ENCODE measurements around the gene RNF145. TPM values are rescaled to one million over a fixed set of nuclear protein-coding genes. Genes with fewer than 3 reads are reported as not detected.
"Not testable (repeated sequence)": the region's sequence is repeated elsewhere in the genome, so short reads cannot be mapped to it uniquely, and the experiment has no call there.

Gene RNF145
- total RNA-seq, 1 donor from 2014 or later = 93.1 TPM

DNA sequence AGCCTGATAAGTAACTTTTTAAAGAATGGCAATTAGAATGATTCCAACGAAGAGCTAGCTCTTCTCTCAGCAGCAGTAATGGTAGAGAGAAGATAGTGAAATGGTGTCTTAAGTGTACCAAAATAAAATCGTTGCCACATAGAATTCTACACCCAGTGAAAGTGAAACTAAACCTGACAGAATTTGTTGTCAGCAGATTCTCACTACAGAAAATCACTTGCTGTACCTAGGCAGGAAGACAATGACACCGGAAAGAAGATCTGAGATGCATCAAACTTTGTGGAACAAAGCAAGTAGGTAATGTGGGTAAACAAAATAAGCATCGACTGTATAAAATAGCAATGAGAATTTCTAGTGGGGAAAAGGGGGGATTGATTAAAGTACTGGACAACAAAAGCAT, 88.9 kb downstream of the RNF145 start:
- Mint-ChIP-seq H3K4me1 (no peaks in the 10 kb centered on the region), H3K27me3 (ENCODE audit: low read depth) (peaks cover 31% of the 10 kb centered on the region), H3K9me3 (peaks cover 15% of the 10 kb centered on the region), H3K27ac (no peak overlapping the region), H3K4me3 (no peak overlapping the region), H3K36me3 (no peaks in the 10 kb centered on the region)
- DNase-seq (ENCODE audit: low spot score in 2 of 2, unreplicated experiment in 2 of 2) = no peak
- TF ChIP-seq CTCF (IDR thresholded peaks at IDR 0.05; ENCODE audit: unreplicated experiment) = no peak

DNA sequence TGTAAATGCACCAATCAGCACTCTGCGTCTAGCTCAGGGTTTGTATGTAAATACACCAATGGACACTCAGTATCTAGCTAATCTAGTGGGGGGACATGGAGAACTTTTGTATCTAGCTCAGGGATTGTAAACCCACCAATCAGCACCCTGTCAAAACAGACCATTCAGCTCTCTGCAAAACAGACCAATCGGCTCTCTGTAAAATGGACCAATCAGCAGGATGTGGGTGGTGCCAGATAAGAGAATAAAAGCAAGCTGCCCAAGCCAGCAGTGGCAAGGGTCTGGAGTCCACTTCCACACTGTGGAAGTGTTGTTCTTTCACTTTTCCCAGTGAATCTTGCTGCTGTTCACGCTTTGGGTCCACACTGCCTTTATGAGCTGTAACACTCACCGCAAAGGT, 89.5 kb downstream of the RNF145 start:
- H3K27ac Mint-ChIP-seq; H3K4me1 Mint-ChIP-seq; H3K9me3 Mint-ChIP-seq; H3K4me3 Mint-ChIP-seq; DNase-seq (ENCODE audit: low spot score in 2 of 2, unreplicated experiment in 2 of 2); H3K36me3 Mint-ChIP-seq: not testable (repeated sequence)
- peaks cover 31% of the 10 kb centered on the region for H3K27me3 Mint-ChIP-seq (ENCODE audit: low read depth)

DNA sequence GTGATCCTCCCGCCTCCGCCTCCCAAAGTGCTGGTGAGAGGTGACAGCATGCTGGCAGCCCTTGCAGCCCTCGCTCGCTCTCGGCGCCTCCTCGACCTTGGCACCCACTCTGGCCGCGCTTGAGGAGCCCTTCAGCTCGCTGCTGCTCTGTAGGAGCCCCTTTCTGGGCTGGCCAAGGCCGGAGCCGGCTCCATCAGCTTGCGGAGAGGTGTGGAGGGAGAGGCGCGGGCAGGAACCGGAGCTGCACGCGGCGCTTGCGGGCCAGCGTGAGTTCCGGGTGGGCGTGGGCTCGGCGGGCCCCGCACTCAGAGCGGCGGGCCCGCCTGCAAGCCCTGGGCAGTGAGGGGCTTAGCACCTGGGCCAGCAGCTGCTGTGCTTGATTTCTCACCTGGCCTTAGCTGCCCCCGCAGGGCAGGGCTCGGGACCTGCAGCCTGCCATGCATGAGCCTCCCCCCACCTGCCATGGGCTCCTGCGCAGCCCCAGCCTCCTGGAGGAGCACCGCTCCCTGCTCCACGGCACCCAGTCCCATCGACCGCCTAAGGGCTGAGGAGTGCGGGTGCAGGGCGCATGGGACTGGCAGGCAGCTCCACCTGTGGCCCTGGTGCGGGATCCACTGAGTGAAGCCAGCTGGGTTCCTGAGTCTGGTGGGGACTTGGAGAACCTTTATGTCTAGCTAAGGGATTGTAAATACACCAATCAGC, 90.2 kb downstream of the RNF145 start:
- peaks cover 33% of the 10 kb centered on the region for H3K27me3 Mint-ChIP-seq (ENCODE audit: low read depth)
- H3K4me1 Mint-ChIP-seq; H3K27ac Mint-ChIP-seq; H3K36me3 Mint-ChIP-seq; DNase-seq (ENCODE audit: low spot score in 2 of 2, unreplicated experiment in 2 of 2); H3K4me3 Mint-ChIP-seq; H3K9me3 Mint-ChIP-seq: not testable (repeated sequence)

DNA sequence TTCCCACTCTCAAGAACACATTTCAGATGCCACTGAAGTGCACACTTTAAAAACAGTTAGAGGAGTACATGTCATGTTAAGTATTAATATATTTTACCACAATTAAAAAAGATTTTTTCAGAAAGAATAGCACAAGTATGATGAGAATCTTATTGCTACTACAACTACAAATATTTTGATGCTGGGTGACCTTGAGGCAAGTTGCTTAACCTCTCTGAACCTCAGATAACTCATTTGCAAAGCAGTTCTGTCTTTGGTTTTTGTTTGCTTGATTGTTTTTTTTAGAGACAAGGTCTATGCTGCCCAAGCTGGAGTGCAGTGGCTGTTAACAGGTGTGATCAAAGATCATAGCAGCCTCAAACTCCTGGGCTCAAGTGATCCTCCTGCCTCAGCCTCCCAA, 95.9 kb downstream of the RNF145 start:
- Mint-ChIP-seq H3K4me1 (peaks cover 2% of the 10 kb centered on the region), H3K27me3 (ENCODE audit: low read depth) (peaks cover 63% of the 10 kb centered on the region)

GRCh38 chr5:159112436-159112835, 96.9 kb downstream of the RNF145 start:
- H3K36me3 Mint-ChIP-seq = no peaks in the 10 kb centered on the region
- H3K27me3 Mint-ChIP-seq (ENCODE audit: low read depth) = peaks cover 70% of the 10 kb centered on the region
- TF ChIP-seq CTCF (IDR thresholded peaks at IDR 0.05; ENCODE audit: unreplicated experiment) = no peak
- no peak overlapping the region for H3K4me3 Mint-ChIP-seq
- H3K9me3 Mint-ChIP-seq = no peaks in the 10 kb centered on the region
- H3K27ac Mint-ChIP-seq = no peak overlapping the region
- no peak for DNase-seq (ENCODE audit: low spot score in 2 of 2, unreplicated experiment in 2 of 2)
- H3K4me1 Mint-ChIP-seq = peaks cover 2% of the 10 kb centered on the region

More for the DNA sequence above, 95.9 kb downstream of the RNF145 start:
- H3K4me3 Mint-ChIP-seq = no peak overlapping the region
- H3K27ac Mint-ChIP-seq = no peak overlapping the region
- no peaks in the 10 kb centered on the region for H3K36me3 Mint-ChIP-seq
- H3K9me3 Mint-ChIP-seq = no peaks in the 10 kb centered on the region
- DNase-seq (ENCODE audit: low spot score in 2 of 2, unreplicated experiment in 2 of 2) = no peak
- TF ChIP-seq CTCF (IDR thresholded peaks at IDR 0.05; ENCODE audit: unreplicated experiment) = no peak

Other genes with a start within 250 kb of the RNF145 start
- gene EBF1, start 109.6 kb downstream of the RNF145 start, total RNA-seq = 0.96 to 1.6 TPM (median 1.4 TPM) in 3 replicates
- 27.8 to 29.2 TPM (median 28.3 TPM) in 3 replicates for gene UBLCP1, start 53.7 kb upstream of the RNF145 start, total RNA-seq
- gene IL12B, start 120.9 kb upstream of the RNF145 start, total RNA-seq = not detected in 3 replicates